ENCODE data around the gene PITX2.

The PITX2 gene

DNA sequence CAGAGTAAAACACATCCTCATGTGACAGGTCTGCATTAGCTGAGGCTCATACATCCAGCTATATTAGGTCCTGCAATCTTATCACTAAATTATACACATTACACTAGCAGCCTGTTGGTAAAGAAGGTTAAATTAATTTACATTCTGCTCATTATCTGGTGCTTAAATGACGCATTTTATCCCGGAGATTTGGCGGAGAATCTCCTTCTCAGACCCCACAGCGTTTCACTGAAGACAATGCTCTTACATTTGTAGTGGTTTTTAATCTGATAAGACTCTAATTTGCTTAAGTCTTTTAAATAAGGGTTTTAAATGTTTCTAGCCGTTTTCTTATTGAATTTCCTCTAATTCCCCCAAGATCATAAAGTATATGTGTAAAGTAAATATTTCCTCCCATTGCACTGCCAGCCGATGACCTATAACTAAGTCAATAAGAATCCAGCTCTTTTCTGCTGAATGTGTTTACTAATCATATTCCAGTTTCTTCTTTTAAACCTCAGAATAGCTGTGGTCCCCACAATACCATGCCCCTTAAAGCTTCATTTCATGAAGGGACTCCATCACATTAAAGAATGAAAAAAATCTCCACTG lies 2.1 kb upstream of the PITX2 start:
- in situ Hi-C loops (cut with MboI; ENCODE audit: low sequenced_read_pairs): no loop called here

DNA sequence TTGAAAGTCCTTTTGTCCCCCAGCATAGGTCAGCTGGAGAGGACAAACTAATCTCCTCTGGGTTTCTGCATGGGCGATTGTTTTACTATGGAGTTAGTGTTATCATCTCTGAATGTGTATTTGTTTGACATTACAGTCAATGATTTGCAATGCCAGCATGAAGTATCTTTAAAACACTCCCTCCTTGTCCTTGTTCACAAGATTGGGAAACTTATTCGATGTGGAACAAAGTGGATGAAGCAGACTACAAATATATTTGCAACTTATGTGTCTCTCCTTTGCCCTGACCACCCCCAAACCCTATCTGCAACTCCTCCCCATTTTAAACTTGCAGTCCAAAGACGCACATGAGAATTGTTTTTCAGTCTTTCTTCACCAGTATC lies 1.5 kb upstream of the PITX2 start:
- in situ Hi-C loops (cut with MboI; ENCODE audit: low sequenced_read_pairs): no loop called here

DNA sequence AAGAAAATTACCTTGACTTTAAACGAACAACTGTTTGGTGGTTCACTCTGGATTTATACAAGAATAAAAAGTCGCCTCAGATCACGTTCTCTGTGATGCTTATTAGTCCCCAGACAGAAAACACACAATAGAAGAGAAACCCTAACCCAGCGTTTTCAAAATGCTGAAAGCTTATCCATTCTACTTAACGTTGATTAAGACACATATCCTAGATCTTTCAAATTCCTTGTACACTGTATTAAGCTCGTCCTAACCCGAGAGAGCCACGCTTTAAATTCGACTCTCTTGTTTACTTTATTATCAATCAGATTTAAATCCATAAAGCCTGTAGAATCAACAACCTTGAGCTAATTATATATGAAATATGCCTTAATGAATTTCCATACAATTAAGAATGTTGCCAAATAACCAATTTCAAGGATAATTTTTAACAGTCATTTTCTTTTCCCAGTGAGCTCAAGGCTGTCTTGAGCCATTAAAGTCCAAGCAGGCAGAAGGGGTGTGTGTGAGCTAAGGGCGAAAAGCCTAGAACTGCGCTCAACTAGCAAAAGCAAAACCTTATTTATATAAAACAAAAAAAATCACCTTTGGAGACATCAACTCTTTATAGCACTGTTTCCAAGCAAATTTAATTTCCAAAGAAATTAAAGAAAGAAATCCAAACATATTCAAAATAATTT lies 981 bp upstream of the PITX2 start:
- in situ Hi-C loops (cut with MboI; ENCODE audit: low sequenced_read_pairs): no loop called here

DNA sequence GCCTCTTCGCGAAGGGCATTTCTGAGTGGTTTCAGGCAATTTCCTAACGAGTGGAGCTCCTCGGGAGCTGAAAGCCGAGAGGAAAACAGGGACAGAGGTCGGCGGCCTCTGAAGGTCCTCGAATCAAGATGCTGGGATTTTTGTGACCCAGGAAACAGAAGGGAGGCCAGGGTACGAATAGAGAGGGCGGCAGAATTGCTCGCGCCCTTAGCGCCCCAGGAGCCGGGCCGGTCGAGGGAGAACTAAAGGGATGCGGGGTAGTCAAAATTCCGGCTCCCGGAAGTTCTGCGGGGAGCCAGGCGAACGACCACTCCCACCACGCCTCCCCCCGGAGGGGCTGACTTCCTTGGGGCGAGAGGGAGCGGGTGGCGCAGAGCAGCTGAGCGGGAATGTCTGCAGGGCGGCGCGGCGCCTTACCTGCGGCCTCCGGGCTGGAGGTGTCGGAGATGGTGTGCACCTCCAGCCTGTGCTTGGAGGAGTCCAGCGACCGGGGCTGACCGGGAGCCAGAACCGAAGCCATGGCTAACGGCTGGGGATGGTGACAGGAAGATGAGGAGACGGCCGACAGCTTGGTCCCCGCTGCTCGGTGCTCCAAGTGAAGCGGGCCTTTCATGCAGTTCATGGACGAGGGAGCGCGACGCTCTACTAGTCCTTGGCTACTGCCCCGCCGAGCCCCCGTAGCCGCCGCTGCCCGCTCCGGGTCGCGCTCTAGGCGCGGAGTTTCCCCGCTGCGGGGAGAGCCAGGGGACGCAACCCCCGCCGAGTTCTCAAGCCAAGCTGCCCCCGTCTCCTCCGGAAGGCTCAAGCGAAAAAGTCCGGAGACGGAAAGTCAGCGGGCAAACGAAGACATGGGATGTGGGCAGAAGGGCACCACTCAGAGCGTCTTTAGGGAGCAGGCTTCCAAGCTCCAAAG lies 782 bp downstream of the PITX2 start:
- in situ Hi-C loops (cut with MboI; ENCODE audit: low sequenced_read_pairs): no loop called here

DNA sequence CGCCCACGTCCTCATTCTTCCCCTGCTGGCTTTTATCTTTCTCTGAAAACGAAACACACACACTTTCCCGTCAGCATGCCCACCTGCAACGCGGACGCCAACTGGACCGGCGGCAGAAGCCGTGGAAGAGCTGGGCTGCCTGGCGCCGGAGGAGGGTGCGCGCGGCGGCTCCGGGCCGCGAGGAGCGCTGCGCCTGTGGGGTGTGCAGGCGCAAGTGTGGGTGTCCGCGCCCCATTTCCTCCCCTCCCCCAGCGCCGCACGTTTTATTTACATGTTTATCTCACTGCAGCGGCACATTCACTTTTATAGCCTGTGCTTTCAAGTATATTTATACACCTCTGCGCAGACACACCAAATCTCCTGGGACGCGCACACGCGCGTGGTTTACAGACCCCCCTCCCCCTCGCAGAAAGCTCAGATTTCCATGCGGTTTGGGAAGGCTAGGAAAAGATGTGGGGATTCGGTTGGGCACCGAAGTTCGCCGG lies 1.5 kb downstream of the PITX2 start:
- in situ Hi-C loops (cut with MboI; ENCODE audit: low sequenced_read_pairs): no loop called here

DNA sequence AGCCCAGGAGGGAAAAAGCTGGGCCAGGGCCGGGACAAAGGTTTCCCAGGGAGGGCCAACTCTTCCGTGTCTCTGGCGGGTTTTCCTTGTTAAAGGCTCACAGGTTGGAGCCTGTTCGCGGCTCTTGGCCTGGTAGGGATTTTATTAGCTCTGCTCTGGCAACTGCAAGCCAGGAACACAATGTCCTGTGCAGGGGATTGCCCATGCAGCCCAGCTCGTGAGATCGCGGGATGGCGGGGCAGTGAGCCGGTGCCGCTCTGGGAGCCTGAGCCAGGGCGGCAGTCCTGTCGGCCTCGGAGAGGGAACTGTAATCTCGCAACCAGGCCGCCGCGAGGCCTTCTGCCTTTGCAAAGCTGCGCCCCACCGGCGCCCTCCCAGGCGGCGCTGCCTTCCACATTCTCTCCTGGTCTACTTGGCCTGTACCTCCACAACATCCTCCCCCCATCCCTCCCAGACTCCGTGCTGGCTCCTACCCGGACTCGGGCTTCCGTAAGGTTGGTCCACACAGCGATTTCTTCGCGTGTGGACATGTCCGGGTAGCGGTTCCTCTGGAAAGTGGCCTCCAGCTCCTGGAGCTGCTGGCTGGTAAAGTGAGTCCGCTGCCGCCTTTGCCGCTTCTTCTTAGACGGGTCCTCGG lies 2.1 kb downstream of the PITX2 start:
- in situ Hi-C loops (cut with MboI; ENCODE audit: low sequenced_read_pairs): no loop called here

DNA sequence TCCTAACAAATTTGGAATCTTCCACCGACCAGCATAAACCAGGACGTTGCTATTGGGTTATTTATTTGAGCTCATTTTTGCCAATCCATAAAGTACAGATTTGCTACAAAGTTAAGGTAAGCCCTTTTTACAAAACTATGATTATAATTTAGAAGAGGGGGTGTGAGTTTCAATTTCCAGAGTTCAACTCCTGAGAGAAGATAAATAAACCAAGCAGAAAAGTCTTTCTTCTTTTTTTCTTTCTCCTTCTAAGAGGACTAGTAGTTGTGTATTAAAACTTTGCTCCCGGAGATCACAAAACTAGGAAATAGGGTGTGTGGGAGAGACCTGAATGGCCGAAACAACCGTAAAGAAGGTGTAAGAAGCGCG lies 2.6 kb downstream of the PITX2 start:
- in situ Hi-C loops (cut with MboI; ENCODE audit: low sequenced_read_pairs): no loop called here

DNA sequence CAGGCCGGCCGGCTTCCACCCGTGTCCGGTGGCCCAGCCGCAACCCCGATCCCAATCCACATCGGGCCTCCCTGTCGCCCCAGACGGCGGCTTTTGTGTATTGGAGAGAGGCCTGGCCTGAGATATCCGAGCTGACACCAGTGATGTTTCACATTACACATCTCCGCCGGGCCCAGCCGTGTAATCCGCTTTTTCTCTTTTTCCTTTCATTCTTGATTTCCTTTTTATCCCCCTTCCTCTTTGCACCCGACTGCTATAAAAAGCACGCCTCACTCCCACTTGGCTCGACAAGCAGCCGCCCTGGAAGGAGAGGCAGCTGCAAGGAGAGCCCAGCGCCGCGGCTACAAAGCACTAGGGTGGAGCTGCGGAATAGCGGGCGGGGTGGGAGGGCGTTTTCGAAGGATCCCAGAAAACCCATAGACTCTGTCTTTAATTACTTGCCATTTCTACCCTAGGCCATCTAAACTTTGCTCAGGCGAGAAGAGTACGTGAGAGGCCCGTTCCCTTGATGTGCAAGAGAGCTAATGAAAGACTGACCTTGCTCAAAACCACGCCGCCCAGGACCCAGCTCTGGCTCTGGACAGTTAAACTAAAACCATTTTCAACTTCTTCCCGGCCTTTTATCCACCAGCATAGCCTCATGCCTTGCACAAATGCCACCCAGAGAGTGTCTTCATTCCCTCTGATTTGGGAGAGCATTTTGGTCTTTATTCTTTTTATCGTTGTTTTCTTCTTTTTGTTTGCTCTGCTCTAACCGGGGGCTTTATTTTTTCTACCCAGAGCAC lies 3.2 kb downstream of the PITX2 start:
- in situ Hi-C loops (cut with MboI; ENCODE audit: low sequenced_read_pairs): no loop called here

DNA sequence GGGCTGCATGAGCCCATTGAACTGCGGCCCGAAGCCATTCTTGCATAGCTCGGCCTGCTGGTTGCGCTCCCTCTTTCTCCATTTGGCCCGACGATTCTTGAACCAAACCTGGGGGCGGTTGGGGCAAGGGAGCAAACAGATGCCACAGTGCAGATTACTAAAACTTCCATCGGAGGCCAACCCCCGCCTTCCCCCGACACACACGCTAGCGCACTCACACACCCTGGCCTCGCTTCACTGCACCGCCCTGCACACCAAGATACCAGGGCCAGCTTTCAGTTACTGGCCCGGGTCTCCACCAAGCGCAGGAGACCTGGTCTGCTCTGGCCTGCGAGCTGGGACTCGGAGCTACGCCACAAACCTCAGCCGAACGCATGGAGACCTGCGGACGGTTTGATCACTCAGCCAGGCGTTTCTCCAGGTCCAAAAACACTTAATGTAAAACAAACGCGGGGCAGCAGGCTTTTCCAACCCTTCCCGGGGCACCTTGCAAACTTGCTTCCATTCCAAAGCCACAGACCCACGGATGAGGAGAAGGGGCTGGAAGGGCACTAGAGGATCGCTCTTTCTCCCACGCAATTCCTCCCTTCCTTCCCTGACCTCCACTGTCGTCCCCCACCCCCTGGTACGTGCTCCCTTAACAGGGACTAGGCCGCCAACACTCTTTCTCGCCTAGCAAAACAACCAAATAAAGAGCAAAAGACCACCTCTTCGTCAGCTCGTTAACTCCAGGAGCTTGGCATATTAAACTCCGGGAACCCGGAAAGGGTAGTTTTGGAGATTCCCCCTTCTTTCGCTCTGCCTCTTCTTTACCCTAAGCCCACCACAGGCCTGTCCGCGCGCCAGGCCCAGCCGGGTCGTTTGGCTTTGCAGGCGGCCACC lies 4.1 kb downstream of the PITX2 start:
- in situ Hi-C loops (cut with MboI; ENCODE audit: low sequenced_read_pairs): no loop called here

DNA sequence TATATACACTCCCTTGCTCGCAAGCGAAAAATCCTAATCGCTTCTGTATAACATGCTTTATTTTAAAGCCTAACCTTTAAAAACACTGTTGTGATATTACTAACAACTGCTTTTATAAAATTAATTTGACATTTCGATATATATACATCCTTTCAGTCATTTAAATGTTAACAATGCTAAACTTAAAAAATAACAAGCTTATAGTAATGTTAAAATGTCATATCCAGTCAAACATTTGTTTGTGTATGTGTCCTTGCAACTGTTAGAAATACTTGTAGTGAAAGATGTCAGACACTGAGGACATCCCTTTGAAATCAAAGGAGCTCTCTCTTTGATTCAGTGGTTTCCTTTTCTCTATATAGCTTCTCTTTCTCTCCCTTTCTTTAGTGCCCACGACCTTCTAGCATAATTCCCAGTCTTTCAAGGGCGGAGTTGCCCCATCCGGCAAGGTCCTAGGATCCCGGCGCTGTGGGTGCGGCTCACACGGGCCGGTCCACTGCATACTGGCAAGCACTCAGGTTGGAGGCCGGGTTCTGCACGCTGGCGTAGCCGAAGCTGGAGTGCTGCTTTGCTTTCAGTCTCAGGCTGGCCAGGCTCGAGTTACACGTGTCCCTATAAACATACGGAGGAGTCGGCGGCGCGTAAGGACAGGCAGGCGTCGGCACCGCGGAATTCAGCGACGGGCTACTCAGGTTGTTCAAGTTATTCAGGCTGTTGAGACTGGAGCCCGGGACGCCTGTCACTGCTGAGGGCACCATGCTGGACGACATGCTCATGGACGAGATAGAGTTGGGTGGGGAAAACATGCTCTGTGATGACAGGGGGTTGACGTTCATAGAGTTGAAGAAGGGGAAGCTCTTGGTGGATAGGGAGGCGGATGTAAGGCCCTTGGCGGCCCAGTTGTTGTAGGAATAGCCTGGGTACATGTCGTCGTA lies 5.0 kb downstream of the PITX2 start:
- in situ Hi-C loops (cut with MboI; ENCODE audit: low sequenced_read_pairs): no loop called here

DNA sequence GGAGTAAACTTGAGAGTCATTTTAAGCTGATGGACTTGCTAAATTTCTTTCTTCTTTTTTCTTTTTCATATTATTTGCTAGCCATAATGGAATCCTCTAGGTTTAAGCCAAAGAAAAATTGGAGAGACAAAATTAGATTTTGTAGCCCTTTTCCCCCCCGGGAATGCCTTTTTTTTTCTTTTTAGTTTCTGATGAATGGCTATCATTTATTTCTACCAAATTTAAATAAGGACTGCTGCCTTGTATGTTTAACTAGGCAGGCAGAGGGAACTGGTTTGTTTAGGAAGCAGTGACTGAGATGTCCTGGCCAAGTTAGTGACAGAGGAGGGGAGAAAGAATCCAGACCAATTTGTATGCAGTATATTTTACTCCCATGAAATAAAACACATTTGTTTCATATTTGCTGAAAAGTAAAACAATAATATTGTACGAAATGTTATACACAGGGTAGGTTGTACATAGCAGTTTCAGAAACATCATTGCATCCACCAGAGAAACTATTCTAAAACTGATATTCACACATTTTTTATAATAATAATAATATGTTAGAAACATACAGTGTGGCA lies 5.7 kb downstream of the PITX2 start:
- in situ Hi-C loops (cut with MboI; ENCODE audit: low sequenced_read_pairs): no loop called here

DNA sequence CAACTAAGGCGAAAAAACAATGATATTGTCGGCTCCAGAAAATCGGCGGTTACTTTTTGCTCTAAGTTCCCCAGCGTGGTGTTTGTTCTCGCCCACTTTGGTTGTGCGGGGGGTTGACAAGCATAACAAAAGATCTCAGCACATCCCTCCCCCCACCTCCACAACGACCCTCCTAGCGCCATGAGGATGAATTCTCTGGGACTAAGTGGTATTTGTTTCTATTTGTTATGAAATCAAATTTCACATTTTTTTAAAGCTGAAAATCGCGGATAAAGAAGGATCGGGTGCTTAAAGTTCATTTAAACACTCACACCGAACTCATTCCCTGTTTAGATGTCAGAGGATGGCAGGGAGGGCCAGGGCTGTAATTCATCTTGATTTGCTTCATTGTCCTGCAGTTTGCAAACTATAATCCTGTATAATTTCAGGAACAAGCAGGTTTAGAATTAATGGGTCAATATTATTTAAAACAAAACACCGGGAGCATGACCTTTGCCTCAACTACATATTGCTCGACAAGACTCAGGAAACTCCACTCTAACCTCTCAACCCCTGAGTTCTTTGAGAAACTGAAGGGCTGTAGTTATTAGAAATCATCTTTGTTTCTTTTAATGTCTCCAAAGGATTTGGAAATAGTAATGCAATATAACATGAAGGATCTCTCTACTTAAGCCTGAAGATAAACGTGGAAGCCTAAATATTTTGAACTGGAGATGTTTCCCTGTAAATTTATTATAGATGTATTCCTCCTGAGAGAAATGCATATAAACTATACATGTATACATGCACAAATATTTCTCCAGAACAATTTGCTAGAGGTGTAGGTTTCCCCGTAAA lies 6.4 kb downstream of the PITX2 start:
- in situ Hi-C loops (cut with MboI; ENCODE audit: low sequenced_read_pairs): no loop called here

DNA sequence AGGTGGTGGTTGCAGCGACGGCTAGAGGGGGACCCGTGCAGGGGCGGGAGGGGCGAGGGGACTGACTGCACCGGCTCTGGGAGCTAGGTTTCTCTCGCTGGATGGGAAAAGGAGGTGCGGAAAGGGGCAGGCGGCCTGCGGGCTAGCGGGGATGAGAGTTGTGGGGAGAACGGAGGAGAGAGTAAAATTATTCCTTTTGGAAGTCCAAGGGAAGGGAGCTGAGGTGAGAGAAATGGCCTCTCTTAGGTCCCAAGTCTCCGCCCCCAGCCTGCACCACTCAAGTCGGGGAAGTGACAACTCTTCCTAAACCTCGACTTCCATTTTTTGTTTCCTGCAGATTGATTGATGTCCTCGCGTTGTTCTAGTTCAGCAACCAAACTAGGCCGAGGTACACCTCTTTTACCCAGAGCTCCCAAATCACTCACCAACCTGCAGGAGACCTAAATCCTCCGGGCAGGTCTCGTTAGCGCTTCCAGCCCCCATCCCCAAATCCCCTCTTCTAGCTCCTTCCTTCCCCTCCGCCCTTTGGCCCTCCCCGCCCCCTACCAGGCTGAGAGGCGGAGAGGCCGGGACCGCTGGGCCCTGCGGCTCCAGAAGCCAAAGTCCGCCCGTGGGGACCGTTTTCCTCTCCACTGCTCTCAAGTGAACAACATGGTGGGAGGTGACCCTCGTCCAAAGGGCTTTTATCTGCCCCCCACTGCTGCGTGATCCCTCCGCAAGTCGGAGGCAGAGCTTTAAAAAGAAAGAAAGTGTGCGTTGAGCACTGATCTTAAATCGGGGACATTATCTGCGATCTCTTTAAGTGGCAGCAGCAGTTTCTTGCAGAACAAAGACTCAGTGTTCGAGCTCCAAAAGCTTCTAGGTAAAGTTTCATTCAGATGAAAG lies 7.3 kb downstream of the PITX2 start:
- in situ Hi-C loops (cut with MboI; ENCODE audit: low sequenced_read_pairs): no loop called here

DNA sequence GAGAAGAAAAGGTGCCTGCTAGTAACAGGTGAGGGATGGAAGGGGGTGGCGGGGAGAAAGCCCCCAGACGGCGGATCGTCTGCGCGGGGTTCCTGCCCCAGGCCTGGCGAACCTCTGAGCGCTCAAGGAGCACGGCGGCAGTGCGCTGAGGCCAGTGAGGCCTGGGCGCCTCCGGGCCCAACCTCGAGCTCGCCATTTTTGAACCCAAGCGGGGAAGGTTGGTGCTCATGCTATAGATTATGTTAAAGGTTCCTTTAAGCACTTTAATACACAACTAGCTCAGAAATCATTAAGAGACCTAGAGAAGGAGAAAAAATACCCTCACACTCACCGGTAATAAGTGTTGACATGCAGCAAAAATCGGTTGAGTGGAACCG lies 7.9 kb downstream of the PITX2 start:
- in situ Hi-C loops (cut with MboI; ENCODE audit: low sequenced_read_pairs): no loop called here

DNA sequence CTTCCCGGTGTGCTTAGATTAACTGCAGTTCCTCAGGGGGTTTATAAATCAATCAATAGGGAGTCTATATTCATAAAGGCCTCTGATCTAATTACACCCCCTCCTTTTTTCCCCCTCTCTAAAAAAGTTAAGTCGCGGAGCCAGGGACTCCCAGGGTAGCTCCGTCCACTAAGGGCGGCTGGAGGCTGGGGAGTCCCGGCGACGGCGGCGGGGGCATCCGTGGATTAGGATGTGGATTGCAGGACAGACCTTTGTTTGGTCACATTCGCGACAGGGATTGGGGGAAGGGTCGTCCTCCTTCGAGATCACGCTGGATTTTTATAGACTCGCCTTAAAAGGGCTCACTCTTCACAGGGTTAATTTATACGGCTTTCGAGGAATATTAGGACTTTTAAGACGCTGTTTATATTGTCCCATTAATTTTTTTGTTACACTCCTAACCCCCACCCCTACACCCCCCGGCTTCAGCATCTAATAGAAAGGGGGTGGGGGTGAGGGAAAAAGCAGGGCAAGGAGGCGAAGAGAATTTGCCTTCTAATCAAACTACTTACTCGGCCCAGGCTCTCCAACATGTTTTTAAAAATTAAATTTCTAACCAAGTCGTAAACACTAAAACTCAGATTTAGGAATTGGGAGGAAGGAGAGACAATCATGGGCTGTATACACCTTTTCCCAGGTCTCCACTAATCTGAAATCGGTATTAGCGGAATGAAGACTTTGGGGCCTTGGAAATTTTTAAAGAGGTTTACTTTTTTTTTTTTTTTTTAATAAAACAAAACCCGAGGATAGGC lies 8.5 kb downstream of the PITX2 start:
- in situ Hi-C loops (cut with MboI; ENCODE audit: low sequenced_read_pairs): no loop called here

DNA sequence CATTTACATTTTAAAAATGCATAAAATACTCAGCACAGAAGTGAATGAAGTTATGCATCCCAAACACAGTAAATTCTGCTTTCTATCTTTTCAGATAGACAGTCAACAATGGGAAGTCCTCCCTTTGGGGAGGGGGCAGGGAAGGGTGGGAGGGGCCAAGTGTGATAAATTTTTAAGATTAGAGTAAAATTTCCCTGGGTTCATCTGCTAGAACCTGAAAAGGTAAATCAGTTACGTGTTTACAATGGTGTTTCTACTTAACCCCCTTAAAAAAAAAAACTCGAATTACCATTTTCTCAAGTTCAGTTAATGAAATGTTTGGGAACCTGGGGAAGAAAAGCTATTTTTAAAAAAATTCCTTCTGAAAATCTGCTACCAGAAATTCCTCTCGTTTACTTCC lies 9.1 kb downstream of the PITX2 start:
- in situ Hi-C loops (cut with MboI; ENCODE audit: low sequenced_read_pairs): no loop called here
